Smooth muscle cell of the umbilical artery (primary cell): ENCODE measurements around the gene MYO18B. TPM values are rescaled to one million over a fixed set of nuclear protein-coding genes. Genes with fewer than 3 reads are reported as not detected.

Source experiments
- total RNA-seq: library from RNA; depleted of rRNA; stranded (reverse); fragments of >200 nt; gene quantifications from 2 replicates; pipeline ENCODE4 v1.2.3, GENCODE V29; 2014

MYO18B gene
- total RNA-seq: 0.59 and 3.6 TPM in 2 replicates

GRCh38 chr22:25741692-25742626 lies at the start of gene MYO18B:
MYO18B (plus strand) TSS chr22:25742188; CDS start chr22:25761093, 18,905 bp downstream.

Other genes starting within 250 kb of the MYO18B start
- 1.8 and 2.7 TPM in 2 replicates for gene GRK3, start 177.5 kb upstream of the MYO18B start, total RNA-seq